H4 (cell line): Measurements from ENCODE around the gene RCE1. TPM values are rescaled to one million over a fixed set of nuclear protein-coding genes. Genes with fewer than 3 reads are reported as not detected.

Source experiments
- DNase-seq: peaks from one replicate; pipeline ENCODE4 v3.0.0-alpha.2; 2015; ENCODE audit warnings: low spot score
- total RNA-seq: library from RNA; depleted of rRNA; stranded (reverse); fragments of >200 nt; shearing (Covaris generic); gene quantifications from 2 replicates; pipeline ENCODE4 v1.2.3, GENCODE V29; 2014; rRNA removed

RCE1 gene
- total RNA-seq, 1 experiment from 2014 or later: 27.5 TPM

DNA sequence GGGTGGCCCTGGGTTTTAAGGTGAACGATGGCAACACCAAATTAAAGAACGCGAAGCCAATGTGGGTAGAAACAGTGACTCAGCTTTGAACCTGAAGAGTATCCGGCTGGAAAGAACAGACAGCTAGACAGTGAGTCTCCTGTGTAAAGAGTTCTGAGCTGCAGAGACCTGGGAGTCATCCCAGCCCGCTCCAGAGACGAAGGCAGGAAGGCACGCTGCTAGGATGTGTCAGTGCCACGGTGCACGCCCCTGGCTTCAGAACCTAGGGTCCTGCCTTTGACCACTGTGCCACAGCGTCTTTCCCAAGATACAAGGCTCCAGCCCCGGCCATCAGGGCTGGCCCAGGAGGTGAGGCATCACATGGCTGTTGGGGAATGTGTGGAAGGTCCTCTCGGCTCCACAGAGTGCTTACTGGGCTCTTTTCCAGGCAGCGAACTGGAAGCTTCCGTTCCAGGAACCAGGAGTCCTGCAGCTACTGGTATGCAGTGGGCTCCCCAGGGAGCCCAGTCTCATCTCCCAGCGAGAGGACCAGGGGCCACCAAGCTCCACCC lies 43.5 kb downstream of the RCE1 start:
- DNase-seq: no peak

DNA sequence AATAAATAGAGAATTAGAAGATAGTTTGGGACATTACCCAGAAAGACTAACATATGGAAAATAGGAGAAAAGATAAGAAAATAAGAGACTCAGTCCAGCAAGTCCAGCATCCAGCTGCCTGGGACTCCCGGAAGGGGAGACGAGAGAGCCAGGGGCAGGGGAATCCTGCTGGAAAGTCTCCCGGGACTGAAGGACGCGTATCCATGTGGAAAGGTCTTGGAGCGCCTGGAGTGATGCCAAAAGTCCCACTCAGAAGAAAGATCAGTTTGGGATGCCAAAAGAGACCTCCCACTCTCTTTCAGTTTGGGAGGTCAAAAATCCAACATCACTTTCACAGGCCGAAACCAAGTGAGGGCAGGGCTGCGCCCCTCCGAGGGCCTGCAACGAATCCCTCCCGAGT lies 44.3 kb downstream of the RCE1 start:
- no peak for DNase-seq

DNA sequence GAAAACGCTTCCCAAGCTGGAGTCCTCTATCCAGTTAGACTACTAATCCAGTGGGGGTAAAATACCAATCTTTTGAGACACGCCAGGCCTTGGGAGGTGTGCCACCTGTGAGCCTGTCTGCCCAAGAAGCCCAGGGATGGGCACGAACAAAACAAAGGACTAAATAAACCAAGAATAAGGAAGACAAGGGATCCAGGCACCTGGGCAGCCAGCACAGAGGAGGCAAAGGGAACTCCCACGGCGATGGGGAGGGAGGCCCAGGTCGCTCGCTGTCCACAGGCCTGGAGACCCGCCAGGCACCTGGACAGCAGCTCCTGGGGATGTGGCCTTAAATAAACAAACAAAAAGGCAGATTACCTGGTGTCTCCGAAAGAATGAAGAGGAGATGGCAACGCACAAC lies 45.0 kb downstream of the RCE1 start:
- no peak for DNase-seq

DNA sequence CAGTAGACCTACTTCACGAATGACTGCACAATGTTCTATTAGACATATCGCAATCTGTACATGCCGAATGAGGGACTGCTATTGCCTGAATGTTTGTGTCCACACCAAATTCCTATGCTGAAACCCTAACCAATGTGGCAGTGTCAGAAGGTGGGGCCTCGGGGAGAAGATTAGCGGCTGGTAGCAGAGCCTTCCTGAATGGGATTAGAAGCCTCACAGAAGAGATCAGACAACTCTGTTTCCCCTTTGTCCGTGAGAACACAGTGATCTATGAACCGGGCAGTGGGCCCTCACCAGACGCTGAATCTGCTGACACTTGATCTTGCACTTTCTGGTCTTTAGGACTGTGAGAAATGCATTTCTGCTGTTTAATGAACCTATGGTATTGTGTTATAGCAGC lies 46.7 kb downstream of the RCE1 start:
- DNase-seq: no peak

DNA sequence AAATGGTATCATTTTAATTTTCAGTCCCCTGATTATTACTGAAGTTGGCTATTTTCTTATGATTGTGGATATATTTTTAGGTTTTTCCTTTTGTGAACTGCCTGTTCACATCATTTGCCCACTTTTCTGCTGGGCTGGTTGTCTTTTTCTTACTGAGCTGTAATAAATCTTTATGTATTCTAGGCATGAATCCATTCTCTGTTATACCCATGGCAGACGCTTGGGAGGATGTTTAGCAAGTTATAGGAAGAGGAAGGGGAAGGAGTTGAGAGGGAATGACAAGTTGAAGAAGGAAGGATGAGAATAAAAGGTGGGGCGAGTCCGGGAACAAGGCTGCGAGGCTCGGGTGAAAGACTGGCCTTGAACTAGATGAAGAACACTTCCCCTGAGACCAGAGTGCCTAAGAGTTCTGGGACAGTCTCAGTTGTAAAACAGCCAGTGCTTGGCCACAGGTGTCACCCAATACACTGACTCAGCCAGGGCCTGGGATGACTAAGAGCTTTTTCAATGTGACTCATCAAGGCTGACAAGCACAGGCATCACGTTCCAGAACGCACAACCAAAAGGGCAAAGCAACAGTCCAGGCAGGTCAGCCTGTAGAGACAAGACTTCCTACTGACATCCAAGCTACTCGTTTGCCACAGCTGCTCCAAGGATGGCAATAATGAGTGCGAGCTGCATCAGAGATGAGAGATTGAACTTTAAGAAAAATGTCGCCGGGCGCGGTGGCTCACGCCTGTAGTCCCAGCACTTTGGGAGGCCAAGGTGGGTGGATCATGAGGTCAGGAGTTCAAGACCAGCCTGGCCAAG lies 48.8 kb downstream of the RCE1 start:
- peak; percentile 90 for DNase-seq

DNA sequence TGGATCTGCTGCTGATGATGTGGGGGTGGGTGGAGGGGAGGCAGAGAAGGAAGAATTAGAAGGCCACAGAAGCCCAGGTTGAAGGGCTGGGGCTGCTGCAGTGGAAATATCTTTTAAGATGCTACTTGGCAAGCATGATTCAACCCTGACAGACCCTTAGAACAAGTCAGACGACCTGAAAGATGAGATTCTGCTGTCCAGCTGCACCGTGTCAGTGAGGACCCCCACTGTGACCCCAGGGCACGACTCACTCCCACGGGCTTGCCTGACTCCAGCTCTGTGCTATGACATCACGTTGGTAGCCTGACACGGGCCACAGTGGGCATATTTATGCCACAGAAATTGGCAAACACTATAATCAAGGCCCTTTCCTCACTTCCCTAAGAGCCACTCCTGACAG lies 49.7 kb downstream of the RCE1 start:
- no peak for DNase-seq

DNA sequence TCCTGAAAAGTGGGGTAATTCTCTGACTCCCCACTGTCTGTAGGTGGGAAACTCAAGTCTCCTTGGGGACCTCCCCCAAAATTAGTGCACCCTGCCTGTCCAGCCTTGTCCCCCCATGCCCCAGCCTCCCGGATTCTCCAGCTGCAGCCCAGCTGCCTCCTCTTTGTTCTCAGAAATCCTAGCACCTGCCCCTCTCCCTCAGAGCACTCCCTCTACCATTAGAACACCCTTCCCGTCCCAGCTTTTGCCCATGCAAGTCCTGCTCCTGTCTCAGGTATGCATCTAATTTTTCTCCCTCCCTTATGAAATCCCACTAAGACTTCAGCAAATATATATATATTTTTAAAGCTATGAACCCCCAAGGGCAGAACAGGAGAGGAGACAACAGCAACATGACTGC lies 50.9 kb downstream of the RCE1 start:
- DNase-seq: no peak

Other genes starting within 250 kb of the RCE1 start
- 27.5 and 34.3 TPM in 2 replicates for gene RBM14, start 226.8 kb upstream of the RCE1 start, total RNA-seq
- gene RBM4, start 204.7 kb upstream of the RCE1 start, total RNA-seq: 159 and 164 TPM in 2 replicates
- gene RBM4B, start 165.6 kb upstream of the RCE1 start, total RNA-seq: 31.2 and 46.5 TPM in 2 replicates
- 12.7 and 24.8 TPM in 2 replicates for gene SPTBN2, start 114.2 kb upstream of the RCE1 start, total RNA-seq
- gene LRFN4, start 13.6 kb downstream of the RCE1 start, total RNA-seq: 4.7 and 12.4 TPM in 2 replicates
- gene PC, start 114.9 kb downstream of the RCE1 start, total RNA-seq: 17.1 and 21.6 TPM in 2 replicates
- gene C11orf86, start 131.9 kb downstream of the RCE1 start, total RNA-seq: not detected in 2 replicates
- 0.08 TPM in 1 of 2 replicates, not detected in the other for gene SYT12, start 179.7 kb downstream of the RCE1 start, total RNA-seq
- not detected in 2 replicates for gene RHOD, start 213.4 kb downstream of the RCE1 start, total RNA-seq